Measurements from ENCODE around the gene PROC. TPM values are rescaled to one million over a fixed set of nuclear protein-coding genes. Genes with fewer than 3 reads are reported as not detected.

Gene PROC
- total and polyA plus RNA-seq, 9 of the 15 experiments (the other 6 are each of a cell fraction or from before 2014, with no cell fraction given) = not detected

GRCh38 chr2:127413782-127414637 is 4.2 kb upstream of the PROC start (continued):
- TF ChIP-seq NELFE (IDR thresholded peaks at IDR 0.05; ENCODE audit: insufficient read depth, insufficient read length) (no peak), XRCC3 (IDR thresholded peaks at IDR 0.05) (no peak), RFX5 (IDR thresholded peaks at IDR 0.05; ENCODE audit: low read depth, low read length) (no peak), CBFB (CRISPR knock-in tag; IDR thresholded peaks at IDR 0.05) (no peak), MAFG (tag; conservative IDR thresholded peaks at IDR 0.05) (peak; percentile 96), ZBTB17 (CRISPR knock-in tag; IDR thresholded peaks at IDR 0.05) (no peak), SOX6 (IDR thresholded peaks at IDR 0.05) (no peak), RBFOX2 (IDR thresholded peaks at IDR 0.05; ENCODE audit: low read depth, low read length) (no peak), BRD9 (IDR thresholded peaks at IDR 0.05; ENCODE audit: low read depth, partially characterized antibody) (no peak), HIVEP1 (CRISPR knock-in tag; IDR thresholded peaks at IDR 0.05) (no peak), RBM25 (IDR thresholded peaks at IDR 0.05; ENCODE audit: low read depth, low read length, severe bottlenecking) (peak; percentile 49), SRSF7 (optimal IDR thresholded peaks at IDR 0.05; ENCODE audit: low read depth, low read length) (no peak), ZNF512 (tag; IDR thresholded peaks at IDR 0.05) (peak; percentile 40; the same call in 1 of the 2 replicates), THRA (IDR thresholded peaks at IDR 0.05) (no peak), EZH2 (IDR thresholded peaks at IDR 0.05; ENCODE audit: borderline replicate concordance, low read depth, low read length) (no peak), RNF2 (IDR thresholded peaks at IDR 0.05) (no peak), GTF2F1 (IDR thresholded peaks at IDR 0.05; ENCODE audit: low read depth, low read length) (no peak), KDM4B (IDR thresholded peaks at IDR 0.05; ENCODE audit: borderline replicate concordance in 2 of 2, low read depth in 1 of 2) (no peak), CBX3 (IDR thresholded peaks at IDR 0.05; ENCODE audit: borderline replicate concordance in 1 of 2, low read length in 2 of 2) (no peak), ELF4 (CRISPR knock-in tag; IDR thresholded peaks at IDR 0.05) (no peak), GTF2A2 (tag; IDR thresholded peaks at IDR 0.05) (no peak), ZNF253 (CRISPR knock-in tag; conservative IDR thresholded peaks at IDR 0.05) (no peak), NUFIP1 (IDR thresholded peaks at IDR 0.05; ENCODE audit: partially characterized antibody) (no peak), ZNF445 (CRISPR knock-in tag; IDR thresholded peaks at IDR 0.05; ENCODE audit: low read depth) (no peak), MYNN (IDR thresholded peaks at IDR 0.05) (no peak), MYNN (CRISPR knock-in tag; IDR thresholded peaks at IDR 0.05) (no peak), NR1H2 (CRISPR knock-in tag; IDR thresholded peaks at IDR 0.05) (no peak), PYGO2 (tag; IDR thresholded peaks at IDR 0.05) (no peak), ARID1B (IDR thresholded peaks at IDR 0.05) (peak; percentile 50; the same call in 1 of the 2 replicates), POLR2G (IDR thresholded peaks at IDR 0.05; ENCODE audit: low read depth, low read length) (no peak)
